ENCODE results near the gene DOK7.

Gene DOK7

DNA sequence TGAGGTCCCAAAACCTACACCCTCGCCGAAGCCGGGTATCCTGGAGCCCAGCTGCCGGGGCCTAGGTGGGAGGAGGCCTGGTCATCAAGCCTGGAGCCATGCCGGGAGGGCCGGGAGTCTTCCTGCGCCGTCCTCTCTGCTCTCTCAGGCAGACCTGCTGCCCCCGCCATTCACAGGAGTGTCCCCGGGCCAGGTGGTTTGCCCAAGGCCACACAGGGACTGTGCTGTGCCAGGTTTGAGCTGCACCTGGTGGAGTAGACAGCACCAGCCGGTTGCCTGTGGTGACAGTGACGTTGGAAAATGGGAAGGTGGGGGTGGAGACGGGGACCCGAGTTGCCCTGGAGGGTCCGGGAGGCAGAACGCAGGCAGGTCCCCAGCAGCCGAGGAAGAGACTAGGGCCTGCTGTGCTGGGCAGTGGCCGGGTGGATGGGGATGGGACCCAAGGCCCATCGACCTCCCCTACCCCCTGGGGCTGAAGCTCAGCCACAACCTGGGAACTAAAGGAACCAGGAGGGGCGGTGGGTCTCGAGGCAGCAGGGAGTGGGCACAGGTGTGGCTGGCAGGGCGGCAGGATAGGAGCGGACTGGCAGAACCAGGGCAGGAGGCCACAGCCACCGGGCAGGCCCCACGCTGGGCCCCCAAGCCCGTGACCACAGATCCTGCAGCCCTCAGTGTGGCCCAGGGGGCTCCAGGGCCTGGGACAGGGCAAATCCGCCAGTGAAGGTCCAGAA is 9.5 kb downstream of the DOK7 start:
- Mint-ChIP-seq H3K27ac (ENCODE audit: low read depth) (no peak overlapping the region), H3K27me3 (no peaks in the 10 kb centered on the region), H3K36me3 (ENCODE audit: insufficient read depth) (no peaks in the 10 kb centered on the region), H3K4me3 (no peak overlapping the region), H3K9me3 (no peaks in the 10 kb centered on the region), H3K4me1 (no peaks in the 10 kb centered on the region)
- ATAC-seq (replicated peaks; ENCODE audit: extremely low read depth, poor library complexity, severe bottlenecking) (no peak), DNase-seq (ENCODE audit: low spot score in 2 of 2) (no peak)

DNA sequence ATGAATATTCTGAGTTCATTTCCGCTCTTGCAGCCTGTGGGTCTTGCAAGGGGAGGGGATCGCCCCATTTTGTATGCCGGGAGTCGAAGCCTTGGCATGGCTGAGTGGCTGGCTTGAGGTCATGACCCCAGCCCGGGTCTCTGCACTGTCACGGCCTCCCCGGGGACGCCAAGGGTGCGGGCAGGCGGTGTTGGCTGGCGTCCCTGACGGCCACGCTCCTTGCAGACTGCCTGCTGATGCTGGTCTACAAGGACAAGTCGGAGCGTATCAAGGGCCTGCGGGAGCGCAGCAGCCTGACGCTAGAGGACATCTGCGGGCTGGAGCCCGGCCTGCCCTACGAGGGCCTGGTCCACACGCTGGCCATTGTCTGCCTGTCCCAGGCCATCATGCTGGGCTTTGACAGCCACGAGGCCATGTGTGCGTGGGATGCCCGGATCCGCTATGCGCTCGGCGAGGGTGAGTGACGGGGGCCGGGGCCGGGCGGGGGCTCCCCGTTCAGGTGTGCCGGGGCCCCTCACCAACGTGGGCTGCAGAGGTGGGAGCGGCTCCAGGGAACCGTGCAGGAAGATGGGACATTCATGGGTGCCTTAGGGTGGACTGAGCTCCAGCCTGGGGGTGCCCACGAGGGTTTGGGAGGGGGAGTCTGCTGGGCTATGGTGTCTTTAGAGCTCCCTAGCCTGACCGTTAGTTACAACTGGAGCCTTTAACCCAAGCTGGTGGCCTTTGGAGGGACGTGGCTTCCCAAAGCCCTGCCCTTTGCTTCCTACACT is 10.3 kb downstream of the DOK7 start:
- H3K9me3 Mint-ChIP-seq = no peaks in the 10 kb centered on the region
- no peak for ATAC-seq (replicated peaks; ENCODE audit: extremely low read depth, poor library complexity, severe bottlenecking)
- no peak for DNase-seq (ENCODE audit: low spot score in 2 of 2)
- H3K4me3 Mint-ChIP-seq = no peak overlapping the region
- no peak overlapping the region for H3K27ac Mint-ChIP-seq (ENCODE audit: low read depth)
- H3K4me1 Mint-ChIP-seq = no peaks in the 10 kb centered on the region
- no peaks in the 10 kb centered on the region for H3K27me3 Mint-ChIP-seq
- no peaks in the 10 kb centered on the region for H3K36me3 Mint-ChIP-seq (ENCODE audit: insufficient read depth)

DNA sequence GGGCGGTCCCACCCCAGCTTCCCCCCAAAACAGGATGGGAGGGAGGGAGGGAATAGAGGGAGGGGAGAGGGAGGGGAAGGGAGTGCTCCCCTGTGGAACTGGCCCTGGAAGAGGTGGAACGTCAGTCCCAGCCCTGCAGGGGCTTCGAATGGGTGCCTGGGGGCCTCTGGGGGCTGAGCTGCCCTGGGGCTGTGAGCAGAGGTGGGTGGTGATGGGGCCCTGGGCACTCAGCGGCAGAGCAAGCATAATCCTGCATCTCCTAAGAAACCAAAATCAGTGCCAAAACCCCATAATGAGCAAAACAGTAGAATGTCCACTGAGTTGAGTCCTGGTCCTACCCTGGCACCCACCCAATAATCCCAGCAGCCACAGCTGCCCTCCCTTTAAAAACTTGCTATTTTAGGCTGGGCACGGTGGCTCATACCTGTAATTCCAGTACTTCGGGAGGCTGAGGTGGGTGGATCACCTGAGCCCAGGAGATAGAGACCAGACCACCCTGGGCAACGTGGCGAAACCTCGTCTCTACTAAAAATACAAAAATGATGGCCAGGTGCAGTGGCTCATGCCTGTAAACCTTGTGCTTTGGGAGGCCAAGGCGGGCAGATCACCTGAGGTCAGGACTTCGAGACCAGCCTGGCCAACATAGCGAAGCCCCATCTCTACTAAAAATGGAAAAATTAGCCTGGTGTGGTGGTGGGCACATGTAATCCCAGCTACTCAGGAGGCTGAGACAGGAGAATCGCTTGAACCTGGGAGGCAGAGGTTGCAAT is 11.1 kb downstream of the DOK7 start:
- Mint-ChIP-seq H3K9me3 (no peaks in the 10 kb centered on the region), H3K27ac (ENCODE audit: low read depth) (no peak overlapping the region), H3K4me1 (no peaks in the 10 kb centered on the region), H3K4me3 (no peak overlapping the region), H3K27me3 (no peaks in the 10 kb centered on the region), H3K36me3 (ENCODE audit: insufficient read depth) (no peaks in the 10 kb centered on the region)
- ATAC-seq (replicated peaks; ENCODE audit: extremely low read depth, poor library complexity, severe bottlenecking) (no peak), DNase-seq (ENCODE audit: low spot score in 2 of 2) (no peak)

DNA sequence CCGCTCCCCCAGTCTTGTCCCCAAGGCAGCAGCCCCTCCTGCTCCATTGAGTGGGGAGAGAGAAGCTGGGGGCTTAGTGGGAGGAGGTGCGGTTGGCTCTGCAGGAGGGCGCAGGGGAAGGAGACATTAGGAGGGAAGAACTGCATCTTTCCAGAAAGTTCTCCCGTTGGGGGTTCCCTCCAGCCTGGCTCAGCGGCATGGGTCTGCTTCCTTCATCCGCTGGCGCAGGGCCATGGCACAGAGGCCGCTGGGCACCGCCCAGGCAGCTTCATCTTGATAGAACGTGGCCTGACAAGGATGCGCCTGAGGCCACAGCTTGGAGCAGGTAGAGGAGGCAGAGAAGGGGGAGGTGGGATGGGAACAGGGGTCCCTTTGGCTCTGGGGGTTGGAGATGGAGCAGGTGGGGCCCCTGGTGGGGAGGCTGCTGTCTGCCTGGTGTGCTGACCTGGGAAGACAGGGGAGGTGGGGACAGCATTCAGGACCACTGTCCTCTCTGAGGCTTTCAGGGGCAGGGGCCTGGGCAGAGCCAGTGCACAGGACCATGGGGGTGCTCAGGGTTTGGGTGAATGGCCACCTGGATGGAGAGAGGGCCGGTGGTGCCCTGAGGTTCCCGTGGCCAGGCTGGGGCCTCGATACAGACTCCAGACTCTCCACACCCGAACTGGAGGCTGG is 12.1 kb downstream of the DOK7 start:
- Mint-ChIP-seq H3K9me3 (no peaks in the 10 kb centered on the region), H3K4me1 (no peaks in the 10 kb centered on the region), H3K36me3 (ENCODE audit: insufficient read depth) (no peaks in the 10 kb centered on the region), H3K27me3 (no peaks in the 10 kb centered on the region), H3K4me3 (no peak overlapping the region), H3K27ac (ENCODE audit: low read depth) (no peak overlapping the region)
- no peak for ATAC-seq (replicated peaks; ENCODE audit: extremely low read depth, poor library complexity, severe bottlenecking)
- no peak for DNase-seq (ENCODE audit: low spot score in 2 of 2)

DNA sequence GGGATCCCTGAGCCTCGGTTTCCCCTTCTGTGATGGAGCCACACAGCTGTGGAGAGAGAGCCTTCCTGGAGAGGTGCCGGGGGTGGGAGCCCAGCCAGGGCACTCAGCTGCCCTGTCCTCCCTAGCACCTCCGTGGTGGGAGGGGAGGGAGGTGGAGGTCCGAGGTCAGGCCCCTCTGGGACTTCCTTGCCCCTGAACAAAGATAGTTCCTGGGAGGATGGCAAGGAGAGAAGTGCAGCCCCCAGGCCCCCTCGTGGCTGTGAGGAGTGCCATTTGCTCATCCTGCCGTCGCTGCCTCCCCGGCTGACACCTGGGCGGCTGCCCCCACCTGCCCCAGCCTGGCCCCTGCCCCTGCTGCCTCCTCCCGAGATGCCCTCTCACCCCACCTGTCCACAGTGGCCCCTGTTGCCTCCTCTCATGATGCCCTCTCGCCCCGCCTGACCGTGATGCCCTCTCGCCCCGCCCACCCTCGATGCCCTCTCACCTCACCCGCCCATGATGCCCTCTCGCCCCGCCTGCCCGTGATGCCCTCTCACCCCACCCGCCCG is 12.7 kb downstream of the DOK7 start:
- ATAC-seq (replicated peaks; ENCODE audit: extremely low read depth, poor library complexity, severe bottlenecking) = no peak
- H3K4me1 Mint-ChIP-seq = no peaks in the 10 kb centered on the region
- H3K4me3 Mint-ChIP-seq = no peak overlapping the region

DNA sequence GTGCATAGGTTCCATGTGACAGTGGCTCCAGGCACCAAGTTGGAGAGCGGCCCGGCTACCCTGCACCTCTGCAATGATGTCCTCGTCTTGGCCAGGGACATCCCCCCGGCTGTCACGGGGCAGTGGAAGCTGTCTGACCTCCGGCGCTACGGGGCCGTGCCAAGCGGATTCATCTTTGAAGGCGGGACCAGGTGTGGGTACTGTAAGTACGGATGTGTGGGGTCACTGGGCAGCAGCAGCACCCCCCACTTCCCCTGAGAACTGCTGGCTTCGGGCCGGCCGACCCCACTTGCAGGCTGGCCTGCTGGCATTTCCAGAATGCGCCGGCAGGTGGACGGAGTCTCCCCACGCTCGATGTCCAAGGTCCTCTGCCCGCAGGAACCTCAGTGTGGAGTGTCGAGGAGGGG is 13.2 kb downstream of the DOK7 start:
- no peak overlapping the region for H3K27ac Mint-ChIP-seq (ENCODE audit: low read depth)
- no peak overlapping the region for H3K4me3 Mint-ChIP-seq
- H3K9me3 Mint-ChIP-seq = no peaks in the 10 kb centered on the region
- DNase-seq (ENCODE audit: low spot score in 2 of 2) (no peak), ATAC-seq (replicated peaks; ENCODE audit: extremely low read depth, poor library complexity, severe bottlenecking) (no peak)
- H3K4me1 Mint-ChIP-seq = no peaks in the 10 kb centered on the region
- peaks cover 11% of the 10 kb centered on the region for H3K27me3 Mint-ChIP-seq
- no peaks in the 10 kb centered on the region for H3K36me3 Mint-ChIP-seq (ENCODE audit: insufficient read depth)

More for the DNA sequence above, 12.7 kb downstream of the DOK7 start:
- H3K27ac Mint-ChIP-seq (ENCODE audit: low read depth) = no peak overlapping the region
- peaks cover 6% of the 10 kb centered on the region for H3K27me3 Mint-ChIP-seq
- no peak for DNase-seq (ENCODE audit: low spot score in 2 of 2)
- no peaks in the 10 kb centered on the region for H3K36me3 Mint-ChIP-seq (ENCODE audit: insufficient read depth)
- no peaks in the 10 kb centered on the region for H3K9me3 Mint-ChIP-seq

DNA sequence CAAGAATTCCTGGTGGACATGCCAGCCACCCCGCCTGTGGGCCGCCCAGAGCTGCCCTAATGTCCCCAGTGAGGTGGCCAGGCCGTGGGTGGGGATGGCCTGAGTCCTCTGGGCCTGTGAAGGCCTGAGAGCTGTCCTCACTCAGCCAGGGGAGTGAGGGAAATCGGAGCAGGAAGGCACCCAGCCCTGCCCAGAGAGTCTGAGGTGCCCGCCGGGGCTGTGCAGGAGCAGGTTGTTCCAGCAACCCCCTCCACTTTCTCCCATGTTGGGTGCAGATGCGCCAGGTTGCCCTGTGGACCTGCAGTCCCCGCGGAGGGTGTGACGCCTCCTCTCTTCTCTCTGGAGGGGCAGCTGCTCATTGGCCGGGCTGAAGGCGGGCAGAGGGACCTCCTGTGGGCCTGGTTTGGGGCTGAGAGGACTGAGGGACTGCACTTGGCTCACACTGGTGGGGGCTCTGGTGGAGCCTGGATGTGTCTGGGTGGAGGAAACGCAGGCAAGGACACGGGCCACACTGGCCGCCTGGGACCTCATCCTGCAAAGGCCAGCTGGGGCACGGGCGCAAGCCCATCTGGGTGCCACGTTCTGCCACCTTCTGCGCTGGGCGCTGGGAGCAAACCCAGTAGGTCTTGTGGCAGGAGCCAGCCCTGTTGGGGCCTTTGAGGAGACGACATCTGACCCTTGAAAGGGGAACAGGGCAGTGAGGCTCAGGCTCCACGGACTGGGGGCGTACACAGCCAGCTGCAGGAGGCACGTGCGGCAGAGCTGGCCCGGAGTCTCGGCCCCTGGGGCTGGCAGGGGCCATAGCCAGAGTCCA is 14.0 kb downstream of the DOK7 start:
- DNase-seq (ENCODE audit: low spot score in 2 of 2) = no peak
- Mint-ChIP-seq H3K9me3 (no peaks in the 10 kb centered on the region), H3K4me1 (no peaks in the 10 kb centered on the region), H3K4me3 (no peak overlapping the region), H3K27ac (ENCODE audit: low read depth) (no peak overlapping the region), H3K36me3 (ENCODE audit: insufficient read depth) (no peaks in the 10 kb centered on the region), H3K27me3 (peaks cover 19% of the 10 kb centered on the region)
- ATAC-seq (replicated peaks; ENCODE audit: extremely low read depth, poor library complexity, severe bottlenecking) = no peak

DNA sequence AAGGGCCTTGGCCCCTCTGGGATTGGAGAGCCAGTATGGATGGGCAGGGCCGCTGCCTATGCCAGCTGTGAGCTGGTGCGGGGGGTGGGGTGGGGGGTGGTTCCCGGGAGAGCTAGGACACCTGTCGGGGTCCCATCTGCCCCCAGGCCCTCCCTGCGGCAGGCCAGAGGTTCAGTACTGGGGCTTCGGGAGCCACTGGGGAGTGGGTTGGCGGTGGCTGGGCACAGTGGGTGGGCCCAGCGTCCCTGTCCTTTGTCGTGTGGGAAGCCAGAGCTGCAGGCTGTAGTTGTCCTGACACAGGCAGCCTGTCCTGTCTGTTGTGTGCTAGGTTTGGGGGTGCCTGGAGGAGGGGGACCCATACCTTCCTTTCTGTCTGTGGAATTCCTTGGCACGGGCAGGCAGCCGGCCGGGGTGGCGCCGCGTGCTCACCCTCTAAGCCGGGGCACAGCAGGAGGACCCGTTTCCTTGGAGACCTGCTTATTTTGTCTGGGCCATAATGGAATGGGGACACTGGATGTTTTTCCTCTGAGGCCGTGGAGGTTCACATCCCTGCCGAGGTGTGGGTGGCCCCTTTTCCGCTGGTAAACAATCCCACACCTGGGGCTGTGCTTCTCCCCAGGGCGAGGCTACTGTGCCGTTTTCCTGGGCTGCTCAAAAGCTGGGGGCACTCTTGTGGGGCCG is 14.8 kb downstream of the DOK7 start:
- DNase-seq (ENCODE audit: low spot score in 2 of 2) = no peak
- Mint-ChIP-seq H3K36me3 (ENCODE audit: insufficient read depth) (no peaks in the 10 kb centered on the region), H3K27me3 (peaks cover 22% of the 10 kb centered on the region), H3K4me3 (no peak overlapping the region), H3K27ac (ENCODE audit: low read depth) (no peak overlapping the region), H3K4me1 (no peaks in the 10 kb centered on the region), H3K9me3 (no peaks in the 10 kb centered on the region)
- ATAC-seq (replicated peaks; ENCODE audit: extremely low read depth, poor library complexity, severe bottlenecking) = no peak

DNA sequence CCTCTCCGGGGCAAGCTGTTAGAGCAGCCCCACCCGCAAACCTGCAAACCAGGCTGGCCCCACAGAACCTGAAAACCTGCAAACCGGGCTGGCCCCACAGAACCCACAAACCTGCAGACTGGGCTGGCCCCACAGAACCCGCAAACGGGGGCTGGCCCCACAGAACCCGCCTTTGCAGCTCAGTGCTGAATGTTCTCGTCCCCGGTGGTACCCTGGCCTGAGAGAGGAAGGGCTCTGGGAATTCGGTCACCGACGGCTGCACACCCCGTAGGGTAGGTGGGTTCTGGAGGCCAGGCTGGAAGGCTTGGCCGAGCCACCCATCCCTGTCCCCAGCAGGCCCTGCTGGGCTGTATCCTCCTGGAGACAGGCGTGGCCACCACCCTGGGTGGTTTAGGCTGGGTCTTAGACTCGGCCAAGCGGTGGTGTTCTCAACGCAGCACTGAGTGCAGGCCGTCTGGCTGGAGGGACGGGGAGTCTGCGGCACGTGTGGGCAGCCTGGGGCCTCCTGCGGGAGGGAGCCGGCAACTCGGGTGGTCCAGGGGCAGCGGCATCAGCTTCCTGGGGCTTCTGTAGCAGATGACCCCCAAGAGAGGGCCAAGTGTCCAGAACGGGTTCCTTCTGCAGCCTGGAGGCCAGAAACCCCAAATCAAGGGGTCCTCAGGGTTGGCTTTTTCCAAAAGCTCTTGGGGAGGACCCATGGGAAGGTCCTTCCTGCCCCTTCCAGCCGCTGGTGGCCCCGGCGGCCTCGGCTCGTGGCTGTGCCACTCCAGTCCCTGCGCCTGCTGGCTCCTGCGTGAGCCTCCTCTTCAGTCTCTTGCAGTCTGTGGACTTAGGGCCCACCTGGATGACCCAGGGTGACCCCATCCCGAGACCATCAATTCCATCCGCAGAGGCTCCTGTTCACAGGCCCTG is 15.6 kb downstream of the DOK7 start:
- no peaks in the 10 kb centered on the region for H3K4me1 Mint-ChIP-seq
- H3K9me3 Mint-ChIP-seq = no peaks in the 10 kb centered on the region
- ATAC-seq (replicated peaks; ENCODE audit: extremely low read depth, poor library complexity, severe bottlenecking) = no peak

DNA sequence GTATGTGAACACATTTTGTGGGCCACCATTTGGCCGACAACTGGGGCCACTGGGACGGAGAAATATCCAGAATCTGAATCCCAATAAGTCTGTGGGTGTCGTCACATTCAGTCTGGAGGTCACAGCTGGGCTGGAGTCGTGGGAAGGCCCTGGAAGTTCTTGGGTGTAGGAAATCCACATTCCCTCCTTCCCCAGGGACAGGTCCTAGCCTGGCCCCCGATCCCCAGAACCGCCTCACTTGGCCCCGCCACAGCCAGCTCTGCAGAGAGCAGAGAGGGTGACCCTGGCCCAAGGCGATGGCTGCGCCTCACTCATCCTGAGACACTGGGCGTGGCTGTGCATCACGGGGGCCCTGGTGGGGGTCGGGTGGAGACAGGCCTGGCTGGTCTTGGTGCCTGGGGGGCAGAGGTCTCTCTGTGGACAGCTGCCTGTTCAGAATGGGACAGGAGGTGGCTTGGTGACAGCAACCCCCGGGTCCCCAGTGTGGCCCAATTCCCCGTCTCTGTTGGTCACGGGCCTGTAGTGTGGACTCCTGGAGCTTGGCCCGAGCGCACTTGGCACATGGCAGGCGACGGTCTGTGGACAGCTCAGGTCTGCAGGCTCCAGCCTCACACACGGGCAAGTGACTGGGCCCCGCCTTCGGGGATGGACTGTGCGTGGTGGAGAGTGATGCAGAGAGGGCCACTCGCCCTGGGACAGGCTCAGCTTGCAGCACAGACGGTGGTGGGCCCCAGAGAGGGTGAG is 16.4 kb downstream of the DOK7 start:
- H3K9me3 Mint-ChIP-seq = no peaks in the 10 kb centered on the region
- DNase-seq (ENCODE audit: low spot score in 2 of 2) (no peak), ATAC-seq (replicated peaks; ENCODE audit: extremely low read depth, poor library complexity, severe bottlenecking) (no peak)
- no peak overlapping the region for H3K27ac Mint-ChIP-seq (ENCODE audit: low read depth)
- peaks cover 22% of the 10 kb centered on the region for H3K27me3 Mint-ChIP-seq
- H3K36me3 Mint-ChIP-seq (ENCODE audit: insufficient read depth) = no peaks in the 10 kb centered on the region
- H3K4me3 Mint-ChIP-seq = no peak overlapping the region
- no peaks in the 10 kb centered on the region for H3K4me1 Mint-ChIP-seq

More for the DNA sequence above, 15.6 kb downstream of the DOK7 start:
- Mint-ChIP-seq H3K27ac (ENCODE audit: low read depth) (no peak overlapping the region), H3K27me3 (peaks cover 22% of the 10 kb centered on the region), H3K4me3 (no peak overlapping the region), H3K36me3 (ENCODE audit: insufficient read depth) (no peaks in the 10 kb centered on the region)
- no peak for DNase-seq (ENCODE audit: low spot score in 2 of 2)

All from central memory CD8-positive, alpha-beta T cell (primary cell).